Naive B cell (primary cell): ENCODE results near the gene NARS2. TPM values are rescaled to one million over a fixed set of nuclear protein-coding genes. Genes with fewer than 3 reads are reported as not detected.

ENCODE experiments used
- ATAC-seq, 2 donors: fragments of 150-1000 bp; cut with Tn5 transposase; 2 replicates each; pipeline ENCODE4 v1.10.0; 2021; ENCODE audit warnings: low read depth in 2 of 2, mild to moderate bottlenecking in 2 of 2, moderate library complexity in 2 of 2
- DNase-seq: peaks from one replicate; pipeline ENCODE4 v3.0.0; 2022
- H3K27ac Mint-ChIP-seq, 6 donors: one replicate each; pipeline ENCODE4 v1.8.0; 2020 to 2022; ENCODE audit warnings: mild to moderate bottlenecking in 6 of 6, mixed read lengths in 6 of 6, moderate library complexity in 5 of 6, inconsistent platforms in 2 of 6
- H3K27me3 Mint-ChIP-seq, 3 donors: one replicate each; pipeline ENCODE4 v1.8.0; 2021 to 2022; ENCODE audit warnings: mixed read lengths in 3 of 3, mild to moderate bottlenecking in 1 of 3
- H3K36me3 Mint-ChIP-seq, 2 donors: one replicate each; pipeline ENCODE4 v1.8.0; 2020 to 2022; ENCODE audit warnings: mixed read lengths in 2 of 2, inconsistent platforms in 1 of 2, mild to moderate bottlenecking in 1 of 2
- H3K4me1 Mint-ChIP-seq, 3 donors: one replicate each; pipeline ENCODE4 v1.8.0; 2020 to 2022; ENCODE audit warnings: mixed read lengths in 3 of 3, inconsistent platforms in 1 of 3, mild to moderate bottlenecking in 1 of 3, moderate library complexity in 1 of 3
- H3K4me3 Mint-ChIP-seq, 8 donors: one replicate each; pipeline ENCODE4 v1.8.0; 2020 to 2022; ENCODE audit warnings: mild to moderate bottlenecking in 8 of 8, mixed read lengths in 8 of 8, moderate library complexity in 8 of 8, inconsistent platforms in 2 of 8
- H3K9me3 Mint-ChIP-seq, 7 donors: one replicate each; pipeline ENCODE4 v1.8.0; 2020 to 2022; ENCODE audit warnings: mixed read lengths in 7 of 7, mild to moderate bottlenecking in 5 of 7, inconsistent platforms in 2 of 7, moderate library complexity in 1 of 7
- polyA plus RNA-seq, 6 donors: library from polyadenylated mRNA; unstranded; fragments of 300-500 nt; fragmentation: Illumina TruSeq; gene quantifications; one replicate each; pipeline ENCODE4 v1.2.3, GENCODE V29; 2021; ENCODE audit warnings: low read depth in 6 of 6

Gene NARS2
- polyA plus RNA-seq, 6 donors from 2014 or later = 11.4 to 16.4 (median 15.3) TPM

GRCh38 chr11:78549624-78550409 lies 24.8 kb downstream of the NARS2 start:
- peaks cover 0 to 3% (median 0%) of the 10 kb centered on the region in 3 donors for H3K4me1 Mint-ChIP-seq
- no peak overlapping the region for H3K4me3 Mint-ChIP-seq
- no peaks in the 10 kb centered on the region for H3K9me3 Mint-ChIP-seq
- ATAC-seq = no peak
- peaks cover 0 to 24% of the 10 kb centered on the region in 2 donors for H3K36me3 Mint-ChIP-seq
- peak overlapping the region in 1 of 6 donors; percentile 20 for H3K27ac Mint-ChIP-seq
- H3K27me3 Mint-ChIP-seq = no peaks in the 10 kb centered on the region
- DNase-seq = no peak

- no peaks in the 10 kb centered on the region for H3K9me3 Mint-ChIP-seq
- H3K36me3 Mint-ChIP-seq = peaks cover 0 to 17% of the 10 kb centered on the region in 2 donors
- no peak for ATAC-seq
- no peaks in the 10 kb centered on the region for H3K27me3 Mint-ChIP-seq
- H3K4me1 Mint-ChIP-seq = peaks cover 0 to 4% (median 2%) of the 10 kb centered on the region in 3 donors
- DNase-seq = no peak
- peak overlapping the region in 3 of 6 donors; percentile 20 to 46 (median 24) for H3K27ac Mint-ChIP-seq
- no peak overlapping the region for H3K4me3 Mint-ChIP-seq
Observed at GRCh38 chr11:78548911-78549590, 25.6 kb downstream of the NARS2 start.

- no peaks in the 10 kb centered on the region for H3K9me3 Mint-ChIP-seq
- H3K27me3 Mint-ChIP-seq = no peaks in the 10 kb centered on the region
- peaks cover 0 to 14% of the 10 kb centered on the region in 2 donors for H3K36me3 Mint-ChIP-seq
- no peak for ATAC-seq
- no peak overlapping the region for H3K4me3 Mint-ChIP-seq
- DNase-seq = no peak
- H3K27ac Mint-ChIP-seq = no peak overlapping the region
- peaks cover 3 to 7% (median 6%) of the 10 kb centered on the region in 3 donors for H3K4me1 Mint-ChIP-seq
Observed at GRCh38 chr11:78547931-78548705, 26.5 kb downstream of the NARS2 start.

- Mint-ChIP-seq H3K4me1 (peaks cover 15 to 29% (median 24%) of the 10 kb centered on the region in 3 donors), H3K27me3 (no peaks in the 10 kb centered on the region), H3K36me3 (peaks cover 13 to 20% of the 10 kb centered on the region in 2 donors), H3K27ac (peak overlapping the region in 5 of 6 donors; percentile 7 to 87 (median 11)), H3K9me3 (no peaks in the 10 kb centered on the region), H3K4me3 (peak overlapping the region in 2 of 8 donors; percentile 51 to 58)
- DNase-seq (no peak), ATAC-seq (no peak)
Observed at GRCh38 chr11:78542007-78542406, 32.7 kb downstream of the NARS2 start.

DNA sequence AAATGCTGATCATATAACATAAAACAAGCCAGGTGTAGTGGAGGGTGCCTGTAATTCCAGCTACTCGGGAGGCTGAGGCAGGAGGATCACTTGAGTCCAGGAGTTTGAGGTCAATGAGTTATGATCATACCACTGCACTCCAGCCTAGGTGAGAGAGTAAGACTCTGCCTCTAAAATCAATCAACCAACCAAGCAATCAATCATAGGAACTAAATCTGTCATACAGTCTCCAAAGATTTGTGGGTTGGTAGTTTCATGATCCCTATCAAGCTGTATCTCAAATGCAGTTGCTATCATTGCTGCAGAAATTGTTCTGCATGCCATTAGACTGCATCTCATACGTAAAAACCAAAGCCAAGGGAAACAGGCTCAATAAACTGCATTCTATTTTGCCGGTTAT lies 33.1 kb downstream of the NARS2 start:
- Mint-ChIP-seq H3K4me1 (peaks cover 18 to 29% (median 24%) of the 10 kb centered on the region in 3 donors), H3K27ac (peak overlapping the region in 2 of 6 donors; percentile 25 to 47), H3K9me3 (no peaks in the 10 kb centered on the region), H3K27me3 (no peaks in the 10 kb centered on the region), H3K4me3 (no peak overlapping the region), H3K36me3 (peaks cover 13 to 23% of the 10 kb centered on the region in 2 donors)
- ATAC-seq (no peak), DNase-seq (no peak)

- Mint-ChIP-seq H3K4me3 (no peak overlapping the region), H3K36me3 (peaks cover 13 to 23% of the 10 kb centered on the region in 2 donors), H3K4me1 (peaks cover 18 to 36% (median 24%) of the 10 kb centered on the region in 3 donors), H3K9me3 (no peaks in the 10 kb centered on the region), H3K27me3 (no peaks in the 10 kb centered on the region), H3K27ac (peak overlapping the region in 1 of 6 donors; percentile 54)
- no peak for ATAC-seq
- no peak for DNase-seq
Observed at GRCh38 chr11:78540256-78540655, 34.4 kb downstream of the NARS2 start.

- H3K4me1 Mint-ChIP-seq = peaks cover 18 to 42% (median 24%) of the 10 kb centered on the region in 3 donors
- no peak for DNase-seq
- H3K36me3 Mint-ChIP-seq = peaks cover 13 to 23% of the 10 kb centered on the region in 2 donors
- no peak for ATAC-seq
- H3K9me3 Mint-ChIP-seq = no peaks in the 10 kb centered on the region
- H3K27me3 Mint-ChIP-seq = no peaks in the 10 kb centered on the region
- no peak overlapping the region for H3K4me3 Mint-ChIP-seq
- peak overlapping the region in 3 of 6 donors; percentile 4 to 77 (median 68) for H3K27ac Mint-ChIP-seq
Observed at GRCh38 chr11:78539506-78539905, 35.2 kb downstream of the NARS2 start.

GRCh38 chr11:78536933-78537332 lies 37.7 kb downstream of the NARS2 start:
- peaks cover 13 to 23% of the 10 kb centered on the region in 2 donors for H3K36me3 Mint-ChIP-seq
- H3K4me1 Mint-ChIP-seq = peaks cover 25 to 49% (median 26%) of the 10 kb centered on the region in 3 donors
- H3K27me3 Mint-ChIP-seq = no peaks in the 10 kb centered on the region
- H3K9me3 Mint-ChIP-seq = no peaks in the 10 kb centered on the region
- no peak for ATAC-seq
- no peak for DNase-seq
- no peak overlapping the region for H3K4me3 Mint-ChIP-seq
- peak overlapping the region in 1 of 6 donors; percentile 64 for H3K27ac Mint-ChIP-seq

DNA sequence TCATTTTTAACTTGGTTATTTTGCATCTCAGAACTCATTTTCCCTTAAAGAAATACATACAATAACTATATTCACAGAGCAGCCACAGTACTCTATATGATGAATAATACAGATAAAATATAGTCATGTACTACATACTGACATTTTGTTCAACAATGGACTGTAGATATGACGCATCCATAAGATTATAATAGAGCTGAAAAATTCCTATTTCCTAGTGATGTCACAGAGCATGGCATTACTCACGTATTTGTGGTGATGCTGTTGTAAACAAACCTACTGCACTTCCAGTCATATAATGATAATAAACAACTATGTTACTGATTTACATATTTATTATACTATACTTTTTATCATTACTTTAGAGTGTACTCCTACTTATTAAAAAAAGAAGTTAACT lies 38.7 kb downstream of the NARS2 start:
- H3K4me3 Mint-ChIP-seq = no peak overlapping the region
- peaks cover 17 to 42% (median 28%) of the 10 kb centered on the region in 3 donors for H3K4me1 Mint-ChIP-seq
- H3K36me3 Mint-ChIP-seq = peaks cover 13 to 23% of the 10 kb centered on the region in 2 donors
- no peaks in the 10 kb centered on the region for H3K27me3 Mint-ChIP-seq
- no peaks in the 10 kb centered on the region for H3K9me3 Mint-ChIP-seq
- peak overlapping the region in 3 of 6 donors; percentile 66 to 86 (median 68) for H3K27ac Mint-ChIP-seq
- ATAC-seq (no peak), DNase-seq (no peak)

GRCh38 chr11:78535027-78535426 lies 39.6 kb downstream of the NARS2 start:
- peak; percentile 48 for DNase-seq
- Mint-ChIP-seq H3K27me3 (no peaks in the 10 kb centered on the region), H3K9me3 (no peaks in the 10 kb centered on the region), H3K4me1 (peaks cover 17 to 42% (median 28%) of the 10 kb centered on the region in 3 donors), H3K36me3 (peaks cover 13 to 23% of the 10 kb centered on the region in 2 donors), H3K4me3 (no peak overlapping the region), H3K27ac (peak overlapping the region in 1 of 6 donors; percentile 96)
- ATAC-seq = peak; percentile 66 to 75

- peaks cover 5 to 13% of the 10 kb centered on the region in 2 donors for H3K36me3 Mint-ChIP-seq
Observed at GRCh38 chr11:78533399-78533798, 41.3 kb downstream of the NARS2 start.

GRCh38 chr11:78532991-78533390 lies 41.7 kb downstream of the NARS2 start:
- Mint-ChIP-seq H3K27me3 (no peaks in the 10 kb centered on the region), H3K4me3 (peak overlapping the region; percentile 28 to 86 (median 68)), H3K27ac (peak overlapping the region; percentile 90 to 98 (median 96)), H3K9me3 (no peaks in the 10 kb centered on the region), H3K36me3 (peaks cover 1 to 8% of the 10 kb centered on the region in 2 donors), H3K4me1 (peaks cover 17 to 36% (median 23%) of the 10 kb centered on the region in 3 donors)
- ATAC-seq = peak; percentile 28 to 51
- DNase-seq = no peak

More at GRCh38 chr11:78533399-78533798, 41.3 kb downstream of the NARS2 start:
- H3K9me3 Mint-ChIP-seq = no peaks in the 10 kb centered on the region
- DNase-seq (peak; percentile 57), ATAC-seq (peak; percentile 79 to 81)
- H3K27ac Mint-ChIP-seq = peak overlapping the region; percentile 90 to 98 (median 96)
- peak overlapping the region; percentile 28 to 86 (median 68) for H3K4me3 Mint-ChIP-seq
- no peaks in the 10 kb centered on the region for H3K27me3 Mint-ChIP-seq
- H3K4me1 Mint-ChIP-seq = peaks cover 17 to 41% (median 27%) of the 10 kb centered on the region in 3 donors
